Lower lobe of right lung (tissue), 2 donors: ENCODE data around the gene ARHGAP23. TPM values are rescaled to one million over a fixed set of nuclear protein-coding genes. Genes with fewer than 3 reads are reported as not detected.
"Not testable (repeated sequence)": the region's sequence is repeated elsewhere in the genome, so short reads cannot be mapped to it uniquely, and the experiment has no call there.

Experiments used
- ATAC-seq, 2 donors: fragments of 200-7000 bp; cut with Tn5 transposase; one replicate each; pipeline ENCODE4 v1.9.1; 2020 to 2022; ENCODE audit warnings: mild to moderate bottlenecking in 2 of 2, moderate library complexity in 2 of 2
- DNase-seq: peaks from one replicate; pipeline ENCODE4 v3.0.0-alpha.2; 2020
- H3K27ac ChIP-seq: fragments of 200-600 bp; one replicate; pipeline ENCODE4 v1.8.0; 2022
- H3K27me3 ChIP-seq: fragments of 200-600 bp; one replicate; pipeline ENCODE4 v1.8.0; 2022; ENCODE audit warnings: low read depth
- H3K36me3 ChIP-seq: fragments of 200-600 bp; one replicate; pipeline ENCODE4 v1.8.0; 2022; ENCODE audit warnings: mild to moderate bottlenecking
- H3K4me1 ChIP-seq: fragments of 200-600 bp; one replicate; pipeline ENCODE4 v1.8.0; 2022
- H3K4me3 ChIP-seq: fragments of 200-600 bp; one replicate; pipeline ENCODE4 v1.8.0; 2022; ENCODE audit warnings: mild to moderate bottlenecking
- H3K9me3 ChIP-seq: fragments of 200-600 bp; one replicate; pipeline ENCODE4 v1.8.0; 2022
- CTCF ChIP-seq: fragments of 200-600 bp; IDR thresholded peaks from one replicate; pipeline ENCODE4 v1.8.0; 2022; ENCODE audit warnings: antibody characterized with exemption, mild to moderate bottlenecking
- intact Hi-C: fragments of 100-400 bp; cut with DNase I; formaldehyde crosslinking; loops from one replicate; pipeline ENCODE4 v1.11.0; 2022
- total RNA-seq: library from RNA; stranded (reverse); fragmentation: NEBNext Ultra II Directional; extraction: Animal tissue kit (Norgen Biotek cat#: 25700); gene quantifications from one replicate; pipeline ENCODE4 v1.2.1, GENCODE V29; 2021
- donor health status: DM: no; HTN: yes; CAD: no; lungs with severe emphysema.

Gene ARHGAP23
- total RNA-seq, 1 donor from 2014 or later: 48.4 TPM

GRCh38 chr17:38485146-38485468 is 56.8 kb downstream of the ARHGAP23 start:
- Histone ChIP-seq H3K4me3 (no peak overlapping the region), H3K36me3 (peaks cover 42% of the 10 kb centered on the region), H3K27me3 (no peaks in the 10 kb centered on the region), H3K4me1 (no peaks in the 10 kb centered on the region), H3K27ac (peak overlapping the region; percentile 7), H3K9me3 (no peaks in the 10 kb centered on the region)
- DNase-seq (no peak), ATAC-seq (no peak)
- intact Hi-C loops: no loop called here
- peak; percentile 5 for TF ChIP-seq CTCF

GRCh38 chr17:38485681-38486298 is 57.5 kb downstream of the ARHGAP23 start:
- H3K9me3 ChIP-seq, H3K27ac ChIP-seq, H3K4me3 ChIP-seq, H3K4me1 ChIP-seq, DNase-seq, ATAC-seq, intact Hi-C loops, H3K27me3 ChIP-seq: not testable (repeated sequence)
- peaks cover 47% of the 10 kb centered on the region for H3K36me3 ChIP-seq

- H3K27ac ChIP-seq, H3K4me3 ChIP-seq, ATAC-seq, H3K27me3 ChIP-seq, H3K4me1 ChIP-seq, H3K9me3 ChIP-seq, intact Hi-C loops, DNase-seq: not testable (repeated sequence)
- H3K36me3 ChIP-seq: peaks cover 63% of the 10 kb centered on the region
Observed at GRCh38 chr17:38489774-38490173, 61.5 kb downstream of the ARHGAP23 start.

- intact Hi-C loops, H3K27me3 ChIP-seq, H3K4me3 ChIP-seq, H3K4me1 ChIP-seq, H3K27ac ChIP-seq, ATAC-seq, DNase-seq, H3K9me3 ChIP-seq: not testable (repeated sequence)
- peaks cover 68% of the 10 kb centered on the region for H3K36me3 ChIP-seq
Observed at GRCh38 chr17:38491346-38492066, 63.2 kb downstream of the ARHGAP23 start.

GRCh38 chr17:38492067-38493040 is 64.1 kb downstream of the ARHGAP23 start:
- H3K27me3 ChIP-seq, H3K4me1 ChIP-seq, H3K9me3 ChIP-seq, H3K4me3 ChIP-seq, H3K27ac ChIP-seq, intact Hi-C loops: not testable (repeated sequence)
- peak; percentile 94 for DNase-seq
- TF ChIP-seq CTCF: peak; percentile 63
- H3K36me3 ChIP-seq: peaks cover 63% of the 10 kb centered on the region
- ATAC-seq: peak in 1 of 2 donors; percentile 82

GRCh38 chr17:38494152-38494551 is 65.9 kb downstream of the ARHGAP23 start:
- H3K36me3 ChIP-seq: peaks cover 66% of the 10 kb centered on the region
- H3K27ac ChIP-seq, H3K4me3 ChIP-seq, intact Hi-C loops, H3K4me1 ChIP-seq, H3K9me3 ChIP-seq, ATAC-seq, DNase-seq, H3K27me3 ChIP-seq: not testable (repeated sequence)

GRCh38 chr17:38497656-38498055 is 69.4 kb downstream of the ARHGAP23 start:
- intact Hi-C loops, H3K4me1 ChIP-seq, H3K27me3 ChIP-seq, ATAC-seq, H3K27ac ChIP-seq, DNase-seq, H3K9me3 ChIP-seq, H3K4me3 ChIP-seq: not testable (repeated sequence)
- peaks cover 60% of the 10 kb centered on the region for H3K36me3 ChIP-seq
